Measurements from ENCODE around the gene PTGDS.

PTGDS gene

GRCh38 chr9:136958898-136959850, 18.1 kb upstream of the PTGDS start:
- DNase-seq = no peak

- DNase-seq = no peak
Observed at GRCh38 chr9:136960212-136960937, 16.9 kb upstream of the PTGDS start.

- DNase-seq = no peak
Observed at GRCh38 chr9:136960938-136961275, 16.4 kb upstream of the PTGDS start.

- peak; percentile 32 for DNase-seq
Observed at GRCh38 chr9:136961279-136962065, 15.8 kb upstream of the PTGDS start.

GRCh38 chr9:136962163-136962562, 15.1 kb upstream of the PTGDS start:
- no peak for DNase-seq

GRCh38 chr9:136962701-136963248, 14.5 kb upstream of the PTGDS start:
- no peak for DNase-seq

- no peak for DNase-seq
Observed at GRCh38 chr9:136963341-136963740, 14.0 kb upstream of the PTGDS start.

- DNase-seq = no peak
Observed at GRCh38 chr9:136963751-136964150, 13.6 kb upstream of the PTGDS start.

GRCh38 chr9:136964171-136964689, 13.1 kb upstream of the PTGDS start:
- DNase-seq = no peak

- DNase-seq = no peak
Observed at GRCh38 chr9:136964833-136965422, 12.4 kb upstream of the PTGDS start.

- DNase-seq = peak; percentile 86
Observed at GRCh38 chr9:136965771-136966484, 11.4 kb upstream of the PTGDS start.

- no peak for DNase-seq
Observed at GRCh38 chr9:136968333-136969127, 8.8 kb upstream of the PTGDS start.

- no peak for DNase-seq
Observed at GRCh38 chr9:136969150-136969549, 8.2 kb upstream of the PTGDS start.

- DNase-seq = no peak
Observed at GRCh38 chr9:136969774-136970173, 7.5 kb upstream of the PTGDS start.

GRCh38 chr9:136970361-136970760, 6.9 kb upstream of the PTGDS start:
- no peak for DNase-seq

- DNase-seq = no peak
Observed at GRCh38 chr9:136971746-136972145, 5.6 kb upstream of the PTGDS start.

GRCh38 chr9:136972335-136972734, 5.0 kb upstream of the PTGDS start:
- DNase-seq = no peak

- DNase-seq = no peak
Observed at GRCh38 chr9:136972743-136973142, 4.6 kb upstream of the PTGDS start.

- DNase-seq = no peak
Observed at GRCh38 chr9:136973618-136974617, 3.4 kb upstream of the PTGDS start.
